A673 (cell line): ENCODE measurements around the gene RUNX2. TPM values are rescaled to one million over a fixed set of nuclear protein-coding genes. Genes with fewer than 3 reads are reported as not detected.

ENCODE experiments used
- BruUV-seq: library from RNA; stranded (reverse); fragments of 400-500 nt; replicated peaks from 2 replicates; lab custom pipeline; 2021; lab: Mats Ljungman, UMichigan
- CTCF ChIA-PET: fragments of 300-600 bp; sonication (Branson Sonifier 250); formaldehyde crosslinking; loops from one replicate; lab custom pipeline; 2022; ENCODE audit warnings: antibody characterized with exemption; lab: Charles Lee
- POLR2A ChIA-PET: fragments of 300-600 bp; sonication (Branson Sonifier 250); formaldehyde crosslinking; loops from one replicate; lab custom pipeline; 2022; ENCODE audit warnings: antibody characterized with exemption; ENCODE audit not compliant: low non-redundant PET; lab: Charles Lee
- DNase-seq: peaks from one replicate; pipeline ENCODE4 v3.0.0-alpha.2; 2015; ENCODE audit warnings: low spot score
- H3K27ac ChIP-seq: fragments of 200-600 bp; sonication (generic); 2 replicates; pipeline ENCODE4 v1.5.1; 2016; ENCODE audit warnings: mixed run types, low read depth, mild to moderate bottlenecking, mixed read lengths, antibody characterized with exemption, low read length; ENCODE audit not compliant: poor library complexity, severe bottlenecking
- H3K27me3 ChIP-seq: fragments of 200-600 bp; sonication (generic); replicated peaks from 2 replicates; pipeline ENCODE4 v1.6.1; 2017; ENCODE audit warnings: mixed run types, low read depth, mild to moderate bottlenecking, mixed read lengths, antibody characterized with exemption, low read length; ENCODE audit not compliant: insufficient read depth, poor library complexity
- H3K36me3 ChIP-seq: fragments of 200-600 bp; sonication (generic); 2 replicates; pipeline ENCODE4 v1.6.1; 2016; ENCODE audit warnings: mixed run types, mild to moderate bottlenecking, mixed read lengths, antibody characterized with exemption, low read length; ENCODE audit not compliant: insufficient read depth, poor library complexity, severe bottlenecking
- H3K4me1 ChIP-seq: fragments of 200-600 bp; sonication (generic); 2 replicates; pipeline ENCODE4 v1.6.1; 2017; ENCODE audit warnings: mixed run types, mild to moderate bottlenecking, mixed read lengths, antibody characterized with exemption, low read length; ENCODE audit not compliant: insufficient read depth, poor library complexity, severe bottlenecking
- H3K4me3 ChIP-seq: fragments of 200-600 bp; sonication (generic); 2 replicates; pipeline ENCODE4 v1.5.1; 2016; ENCODE audit warnings: low read depth, mixed run types, mild to moderate bottlenecking, mixed read lengths, low read length; ENCODE audit not compliant: poor library complexity, severe bottlenecking
- H3K9me3 ChIP-seq: fragments of 200-600 bp; sonication (generic); 2 replicates; pipeline ENCODE4 v1.6.1; 2016; ENCODE audit warnings: mixed run types, low read depth, mild to moderate bottlenecking, mixed read lengths, antibody characterized with exemption, low read length; ENCODE audit not compliant: poor library complexity, severe bottlenecking
- EZH2 ChIP-seq: fragments of 200-600 bp; sonication (generic); IDR thresholded peaks from 2 replicates; pipeline ENCODE4 v1.6.1; 2017; ENCODE audit warnings: borderline replicate concordance, low read depth, mild to moderate bottlenecking, mixed read lengths, antibody characterized with exemption, low read length; ENCODE audit not compliant: poor library complexity, severe bottlenecking
- intact Hi-C: fragments of 100-400 bp; cut with micrococcal nuclease; formaldehyde crosslinking; loops from one replicate; pipeline ENCODE4 v1.10.0; 2022; ENCODE audit not compliant: unreplicated experiment
- total RNA-seq: library from RNA; stranded (reverse); gene quantifications from 2 replicates; pipeline ENCODE4 v1.2.3, GENCODE V29; 2021
- TF ChIP-seq, protein P1 (sequence below): fragments of 300-800, 200-600 bp; sonication (generic); conservative IDR thresholded peaks from 2 replicates; pipeline ENCODE4 v1.5.1; 2017; ENCODE audit warnings: low read depth, mild to moderate bottlenecking, antibody characterized with exemption, low read length, moderate library complexity, mixed read lengths

The RUNX2 gene
- total RNA-seq, 1 experiment from 2014 or later = 4.9 TPM

DNA sequence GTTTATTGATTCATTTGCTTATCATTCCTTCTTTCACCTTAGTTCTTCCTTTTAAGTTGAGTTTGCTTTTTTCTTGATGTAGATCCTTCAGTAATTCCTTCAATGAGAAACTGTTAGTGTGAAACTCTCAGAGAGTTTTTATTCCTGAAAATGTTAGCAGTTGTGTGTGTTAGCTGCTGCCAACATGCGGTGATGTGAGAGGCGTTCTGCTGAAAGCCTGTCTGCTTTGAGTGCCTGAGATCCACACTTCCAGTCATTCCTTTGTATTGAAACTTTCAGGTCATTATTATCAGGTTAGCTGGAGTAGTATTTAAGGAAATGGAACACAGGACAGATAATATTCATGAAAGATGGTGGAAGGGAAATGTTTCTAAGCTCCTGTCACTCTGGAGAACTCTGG is 119.6 kb downstream of the RUNX2 start:
- intact Hi-C loops = no loop called here
- Histone ChIP-seq H3K9me3 (no peaks in the 10 kb centered on the region), H3K4me3 (no peak overlapping the region), H3K27me3 (no peaks in the 10 kb centered on the region), H3K4me1 (peaks cover 57% of the 10 kb centered on the region), H3K36me3 (no peaks in the 10 kb centered on the region), H3K27ac (peak overlapping the region; percentile 59)
- TF ChIP-seq, protein P1, sequence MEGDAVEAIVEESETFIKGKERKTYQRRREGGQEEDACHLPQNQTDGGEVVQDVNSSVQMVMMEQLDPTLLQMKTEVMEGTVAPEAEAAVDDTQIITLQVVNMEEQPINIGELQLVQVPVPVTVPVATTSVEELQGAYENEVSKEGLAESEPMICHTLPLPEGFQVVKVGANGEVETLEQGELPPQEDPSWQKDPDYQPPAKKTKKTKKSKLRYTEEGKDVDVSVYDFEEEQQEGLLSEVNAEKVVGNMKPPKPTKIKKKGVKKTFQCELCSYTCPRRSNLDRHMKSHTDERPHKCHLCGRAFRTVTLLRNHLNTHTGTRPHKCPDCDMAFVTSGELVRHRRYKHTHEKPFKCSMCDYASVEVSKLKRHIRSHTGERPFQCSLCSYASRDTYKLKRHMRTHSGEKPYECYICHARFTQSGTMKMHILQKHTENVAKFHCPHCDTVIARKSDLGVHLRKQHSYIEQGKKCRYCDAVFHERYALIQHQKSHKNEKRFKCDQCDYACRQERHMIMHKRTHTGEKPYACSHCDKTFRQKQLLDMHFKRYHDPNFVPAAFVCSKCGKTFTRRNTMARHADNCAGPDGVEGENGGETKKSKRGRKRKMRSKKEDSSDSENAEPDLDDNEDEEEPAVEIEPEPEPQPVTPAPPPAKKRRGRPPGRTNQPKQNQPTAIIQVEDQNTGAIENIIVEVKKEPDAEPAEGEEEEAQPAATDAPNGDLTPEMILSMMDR = no peak
- no peak for TF ChIP-seq EZH2
- no TSS peak for BruUV-seq
- DNase-seq = no peak
- CTCF ChIA-PET = no interaction called here
- POLR2A ChIA-PET = no interaction called here

- Histone ChIP-seq H3K4me3 (no peak overlapping the region), H3K27ac (peak overlapping the region; percentile 59), H3K4me1 (peaks cover 67% of the 10 kb centered on the region), H3K36me3 (no peaks in the 10 kb centered on the region), H3K9me3 (no peaks in the 10 kb centered on the region), H3K27me3 (no peaks in the 10 kb centered on the region)
- no peak for TF ChIP-seq EZH2
- TF ChIP-seq, protein P1 = no peak
- intact Hi-C loops = no loop called here
- CTCF ChIA-PET = no interaction called here
- no TSS peak for BruUV-seq
- POLR2A ChIA-PET = no interaction called here
- no peak for DNase-seq
These were observed 120.6 kb downstream of the RUNX2 start for GRCh38 chr6:45448417-45449389.

DNA sequence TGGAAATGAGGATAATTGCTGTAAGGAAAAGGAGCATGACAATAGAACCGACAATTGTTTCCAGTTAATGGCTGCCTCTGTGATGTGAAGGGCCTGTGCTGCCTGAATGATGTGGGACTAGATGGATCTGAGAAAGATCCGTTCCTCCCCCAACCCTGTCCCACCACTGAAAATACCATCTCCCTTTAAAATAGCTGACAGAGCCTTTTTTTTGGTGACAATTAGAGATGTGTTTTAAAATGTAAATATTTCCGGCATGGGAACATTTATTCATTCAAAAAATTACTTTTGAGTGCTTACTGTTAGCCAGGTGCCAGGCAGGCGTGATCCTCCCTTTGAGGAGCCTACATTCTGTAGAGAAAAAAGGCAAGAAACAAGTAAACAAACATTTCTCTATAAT is 122.0 kb downstream of the RUNX2 start:
- Histone ChIP-seq H3K36me3 (no peaks in the 10 kb centered on the region), H3K27ac (no peak overlapping the region), H3K9me3 (no peaks in the 10 kb centered on the region), H3K4me3 (no peak overlapping the region), H3K27me3 (no peaks in the 10 kb centered on the region), H3K4me1 (peaks cover 67% of the 10 kb centered on the region)
- intact Hi-C loops = no loop called here
- ChIA-PET CTCF (no interaction called here), POLR2A (no interaction called here)
- TF ChIP-seq, protein P1 = no peak
- TF ChIP-seq EZH2 = no peak
- BruUV-seq = no TSS peak
- DNase-seq = no peak
